Ishikawa (cell line): ENCODE results near the gene TMEM117.

Experiments used
- CEBPB ChIP-seq: IDR thresholded peaks from 2 replicates; pipeline ENCODE4 v1.6.1; 2012
- CREB1 ChIP-seq: IDR thresholded peaks from 2 replicates; pipeline ENCODE4 v1.6.1; 2012; ENCODE audit warnings: low read depth
- EGR1 ChIP-seq: IDR thresholded peaks from 2 replicates; pipeline ENCODE4 v1.6.1; 2012
- EP300 ChIP-seq: IDR thresholded peaks from 2 replicates; pipeline ENCODE4 v1.6.1; 2012; ENCODE audit warnings: borderline replicate concordance
- FOXM1 ChIP-seq: IDR thresholded peaks from 2 replicates; pipeline ENCODE4 v1.6.1; 2012; ENCODE audit warnings: low read depth, borderline replicate concordance
- NFIC ChIP-seq: IDR thresholded peaks from 2 replicates; pipeline ENCODE4 v1.6.1; 2012
- RAD21 ChIP-seq: IDR thresholded peaks from 2 replicates; pipeline ENCODE4 v1.6.1; 2012; ENCODE audit warnings: low read depth
- REST ChIP-seq: IDR thresholded peaks from 2 replicates; pipeline ENCODE4 v1.6.1; 2012; ENCODE audit warnings: low read depth, mild to moderate bottlenecking
- TAF1 ChIP-seq: IDR thresholded peaks from 2 replicates; pipeline ENCODE4 v1.6.1; 2012; ENCODE audit warnings: low read depth, mild to moderate bottlenecking
- TCF12 ChIP-seq: IDR thresholded peaks from 2 replicates; pipeline ENCODE4 v1.6.1; 2012; ENCODE audit warnings: low read depth
- TEAD4 ChIP-seq: IDR thresholded peaks from 2 replicates; pipeline ENCODE4 v1.6.1; 2012
- USF1 ChIP-seq: IDR thresholded peaks from 2 replicates; pipeline ENCODE4 v1.6.1; 2012
- YY1 ChIP-seq: IDR thresholded peaks from 2 replicates; pipeline ENCODE4 v1.6.1; 2012; ENCODE audit warnings: low read depth
- ZBTB7A ChIP-seq: IDR thresholded peaks from 2 replicates; pipeline ENCODE4 v1.6.1; 2012; ENCODE audit warnings: low read depth
- TF ChIP-seq, protein P1 (sequence below): IDR thresholded peaks from 2 replicates; pipeline ENCODE4 v1.6.1; 2012

The TMEM117 gene

DNA sequence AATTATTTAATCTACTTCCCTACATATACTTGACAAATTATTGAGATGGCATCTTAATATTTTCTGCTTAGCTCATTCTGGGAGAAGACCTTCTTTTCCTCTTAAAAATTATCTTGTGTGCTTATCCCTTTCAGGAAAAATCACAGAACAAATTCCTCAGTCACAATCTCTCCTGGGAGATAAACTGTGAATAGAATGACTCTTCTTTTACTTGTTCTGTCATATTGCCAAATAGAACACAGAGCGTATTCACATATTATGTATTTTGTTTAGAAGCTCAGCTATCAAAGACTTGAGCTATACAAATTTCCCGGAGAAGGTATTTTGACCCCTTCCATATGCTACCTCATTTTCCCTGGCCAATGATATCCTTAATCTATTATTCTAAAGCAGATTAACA is 146.7 kb downstream of the TMEM117 start:
- TF ChIP-seq CREB1 (no peak), CEBPB (no peak), TEAD4 (no peak), REST (no peak), EGR1 (no peak), NFIC (no peak), EP300 (no peak), YY1 (no peak), FOXM1 (no peak), TCF12 (no peak), TAF1 (no peak), USF1 (no peak), ZBTB7A (no peak), RAD21 (no peak)
- TF ChIP-seq, protein P1, sequence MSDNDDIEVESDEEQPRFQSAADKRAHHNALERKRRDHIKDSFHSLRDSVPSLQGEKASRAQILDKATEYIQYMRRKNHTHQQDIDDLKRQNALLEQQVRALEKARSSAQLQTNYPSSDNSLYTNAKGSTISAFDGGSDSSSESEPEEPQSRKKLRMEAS: no peak

- TF ChIP-seq CREB1 (no peak), TCF12 (no peak), USF1 (no peak), NFIC (no peak), ZBTB7A (no peak), REST (no peak), FOXM1 (no peak), EGR1 (no peak), CEBPB (no peak), TEAD4 (no peak), EP300 (no peak), YY1 (no peak), TAF1 (no peak), RAD21 (no peak)
- TF ChIP-seq, protein P1: no peak
Measured at GRCh38 chr12:43988838-43989560, 153.1 kb downstream of the TMEM117 start.

GRCh38 chr12:43992856-43993255 is 157.0 kb downstream of the TMEM117 start:
- no peak for TF ChIP-seq REST
- TF ChIP-seq EP300: no peak
- no peak for TF ChIP-seq YY1
- no peak for TF ChIP-seq USF1
- no peak for TF ChIP-seq TCF12
- no peak for TF ChIP-seq ZBTB7A
- TF ChIP-seq FOXM1: no peak
- no peak for TF ChIP-seq TAF1
- TF ChIP-seq CREB1: no peak
- no peak for TF ChIP-seq EGR1
- TF ChIP-seq NFIC: no peak
- TF ChIP-seq RAD21: no peak
- TF ChIP-seq CEBPB: no peak
- TF ChIP-seq, protein P1: no peak
- no peak for TF ChIP-seq TEAD4
